Skeletal muscle tissue (tissue), 4 donors: ENCODE data around the gene BLMH. TPM values are rescaled to one million over a fixed set of nuclear protein-coding genes. Genes with fewer than 3 reads are reported as not detected.
A peak's percentile ranks its signal among the peaks of the same experiment; 100 is the strongest.

Experiments used
- H3K27ac ChIP-seq: one replicate; pipeline ENCODE4 v1.7.0; 2013; ENCODE audit warnings: mild to moderate bottlenecking, low read depth, low read length, inconsistent platforms
- H3K27me3 ChIP-seq, 3 donors: one replicate each; pipeline ENCODE4 v1.7.0; 2013; ENCODE audit warnings: low read length in 3 of 3; ENCODE audit not compliant: control insufficient read depth in 3 of 3, insufficient read depth in 3 of 3
- H3K36me3 ChIP-seq, 3 donors: one replicate each; pipeline ENCODE4 v1.7.0; 2013; ENCODE audit warnings: low read length in 3 of 3; ENCODE audit not compliant: control insufficient read depth in 3 of 3, insufficient read depth in 3 of 3
- H3K4me1 ChIP-seq, 3 donors: one replicate each; pipeline ENCODE4 v1.7.0; 2013; ENCODE audit warnings: low read length in 3 of 3, mild to moderate bottlenecking in 3 of 3; ENCODE audit not compliant: control insufficient read depth in 3 of 3, insufficient read depth in 3 of 3
- H3K4me3 ChIP-seq, 3 donors: one replicate each; pipeline ENCODE4 v1.7.0; 2013; ENCODE audit warnings: low read length in 3 of 3
- H3K9ac ChIP-seq, 3 donors: one replicate each; pipeline ENCODE4 v1.7.0; 2013; ENCODE audit warnings: low read length in 3 of 3, mild to moderate bottlenecking in 3 of 3, moderate library complexity in 2 of 3, low read depth in 1 of 3
- H3K9me3 ChIP-seq, 3 donors: one replicate each; pipeline ENCODE4 v1.7.0; 2013; ENCODE audit warnings: low read length in 3 of 3; ENCODE audit not compliant: control insufficient read depth in 3 of 3
- total RNA-seq: library from RNA; depleted of rRNA; stranded (reverse); fragments of >200 nt; gene quantifications from one replicate; pipeline ENCODE4 v1.2.3, GENCODE V29; 2014
- donor health status: Osteomylitis.

BLMH gene
- total RNA-seq, 1 donor from 2014 or later = 37.1 TPM

GRCh38 chr17:30310562-30310961 lies 18.8 kb upstream of the BLMH start:
- no peak overlapping the region for H3K27ac ChIP-seq
- H3K36me3 ChIP-seq = no peaks in the 10 kb centered on the region
- H3K9me3 ChIP-seq = no peaks in the 10 kb centered on the region
- no peak overlapping the region for H3K9ac ChIP-seq
- H3K27me3 ChIP-seq = no peaks in the 10 kb centered on the region
- no peaks in the 10 kb centered on the region for H3K4me1 ChIP-seq
- no peak overlapping the region for H3K4me3 ChIP-seq

GRCh38 chr17:30309591-30309990 lies 17.8 kb upstream of the BLMH start:
- H3K36me3 ChIP-seq = no peaks in the 10 kb centered on the region
- H3K27me3 ChIP-seq = no peaks in the 10 kb centered on the region
- H3K9me3 ChIP-seq = no peaks in the 10 kb centered on the region
- H3K4me3 ChIP-seq = no peak overlapping the region
- no peak overlapping the region for H3K27ac ChIP-seq
- H3K9ac ChIP-seq = no peak overlapping the region
- no peaks in the 10 kb centered on the region for H3K4me1 ChIP-seq

- no peaks in the 10 kb centered on the region for H3K9me3 ChIP-seq
- no peak overlapping the region for H3K4me3 ChIP-seq
- no peaks in the 10 kb centered on the region for H3K27me3 ChIP-seq
- H3K4me1 ChIP-seq = no peaks in the 10 kb centered on the region
- no peaks in the 10 kb centered on the region for H3K36me3 ChIP-seq
- no peak overlapping the region for H3K27ac ChIP-seq
- no peak overlapping the region for H3K9ac ChIP-seq
Measured at GRCh38 chr17:30308406-30308805, 16.7 kb upstream of the BLMH start.

- Histone ChIP-seq H3K9ac (no peak overlapping the region), H3K9me3 (no peaks in the 10 kb centered on the region), H3K4me3 (no peak overlapping the region), H3K27me3 (no peaks in the 10 kb centered on the region), H3K36me3 (no peaks in the 10 kb centered on the region), H3K4me1 (no peaks in the 10 kb centered on the region), H3K27ac (no peak overlapping the region)
Measured at GRCh38 chr17:30304778-30305177, 13.0 kb upstream of the BLMH start.

- H3K9ac ChIP-seq = no peak overlapping the region
- no peak overlapping the region for H3K4me3 ChIP-seq
- H3K27me3 ChIP-seq = no peaks in the 10 kb centered on the region
- no peaks in the 10 kb centered on the region for H3K9me3 ChIP-seq
- no peak overlapping the region for H3K27ac ChIP-seq
- H3K36me3 ChIP-seq = no peaks in the 10 kb centered on the region
- H3K4me1 ChIP-seq = no peaks in the 10 kb centered on the region
Measured at GRCh38 chr17:30302241-30302640, 10.5 kb upstream of the BLMH start.

- no peaks in the 10 kb centered on the region for H3K36me3 ChIP-seq
- H3K4me1 ChIP-seq = no peaks in the 10 kb centered on the region
- no peak overlapping the region for H3K9ac ChIP-seq
- H3K27me3 ChIP-seq = no peaks in the 10 kb centered on the region
- H3K27ac ChIP-seq = no peak overlapping the region
- H3K9me3 ChIP-seq = no peaks in the 10 kb centered on the region
- no peak overlapping the region for H3K4me3 ChIP-seq
Measured at GRCh38 chr17:30300818-30301217, 9.1 kb upstream of the BLMH start.

GRCh38 chr17:30299000-30299399 lies 7.3 kb upstream of the BLMH start:
- Histone ChIP-seq H3K4me1 (no peaks in the 10 kb centered on the region), H3K36me3 (no peaks in the 10 kb centered on the region), H3K9me3 (no peaks in the 10 kb centered on the region), H3K4me3 (no peak overlapping the region), H3K27ac (no peak overlapping the region), H3K27me3 (no peaks in the 10 kb centered on the region), H3K9ac (no peak overlapping the region)

- Histone ChIP-seq H3K27ac (no peak overlapping the region), H3K9ac (no peak overlapping the region), H3K9me3 (no peaks in the 10 kb centered on the region), H3K4me1 (no peaks in the 10 kb centered on the region), H3K4me3 (no peak overlapping the region), H3K36me3 (no peaks in the 10 kb centered on the region), H3K27me3 (no peaks in the 10 kb centered on the region)
Measured at GRCh38 chr17:30297715-30298114, 6.0 kb upstream of the BLMH start.

GRCh38 chr17:30296499-30297080 lies 4.8 kb upstream of the BLMH start:
- H3K27ac ChIP-seq = no peak overlapping the region
- H3K27me3 ChIP-seq = no peaks in the 10 kb centered on the region
- no peak overlapping the region for H3K4me3 ChIP-seq
- H3K9ac ChIP-seq = no peak overlapping the region
- no peaks in the 10 kb centered on the region for H3K36me3 ChIP-seq
- no peaks in the 10 kb centered on the region for H3K9me3 ChIP-seq
- peaks cover 0 to 6% (median 0%) of the 10 kb centered on the region in 3 donors for H3K4me1 ChIP-seq

- Histone ChIP-seq H3K4me3 (peak overlapping the region; percentile 73 to 89 (median 76)), H3K27ac (peak overlapping the region; percentile 51), H3K4me1 (peaks cover 13 to 20% (median 14%) of the 10 kb centered on the region in 3 donors), H3K27me3 (no peaks in the 10 kb centered on the region), H3K9ac (peak overlapping the region; percentile 72 to 85 (median 80)), H3K9me3 (no peaks in the 10 kb centered on the region), H3K36me3 (peaks cover 0 to 6% (median 3%) of the 10 kb centered on the region in 3 donors)
Measured at GRCh38 chr17:30292286-30292858, 628 bp upstream of the BLMH start.
